Loucy (cell line): ENCODE measurements around the gene SRBD1.

Source experiments
- EZH2phosphoT487 ChIP-seq: fragments of 200-600 bp; IDR thresholded peaks from 2 replicates; pipeline ENCODE4 v1.6.1; 2018; ENCODE audit warnings: antibody characterized with exemption, mild to moderate bottlenecking, moderate library complexity, borderline replicate concordance
- TF ChIP-seq, protein P1 (sequence below): fragments of 200-600 bp; sonication (generic); conservative IDR thresholded peaks from 2 replicates; pipeline ENCODE4 v1.5.1; 2014; ENCODE audit warnings: mild to moderate bottlenecking, antibody characterized with exemption, low read length

DNA sequence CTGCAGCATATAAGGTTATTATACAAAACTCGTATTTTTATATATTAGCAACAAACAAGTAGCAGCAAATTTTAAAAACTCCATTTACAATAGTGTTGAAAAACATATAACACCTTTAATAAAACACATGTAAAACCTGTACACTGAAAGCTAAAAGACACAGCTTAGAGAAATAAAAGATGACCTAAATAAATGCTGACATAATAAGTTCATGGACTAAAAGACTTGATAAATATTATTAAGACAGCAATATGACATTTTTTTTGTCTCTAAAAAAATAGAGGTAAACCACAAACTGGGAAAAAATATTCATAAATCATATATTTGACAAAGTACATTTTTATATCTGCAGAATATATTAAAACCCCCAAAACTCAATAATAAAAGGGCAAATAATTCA lies 201.4 kb downstream of the SRBD1 start:
- TF ChIP-seq, protein P1, sequence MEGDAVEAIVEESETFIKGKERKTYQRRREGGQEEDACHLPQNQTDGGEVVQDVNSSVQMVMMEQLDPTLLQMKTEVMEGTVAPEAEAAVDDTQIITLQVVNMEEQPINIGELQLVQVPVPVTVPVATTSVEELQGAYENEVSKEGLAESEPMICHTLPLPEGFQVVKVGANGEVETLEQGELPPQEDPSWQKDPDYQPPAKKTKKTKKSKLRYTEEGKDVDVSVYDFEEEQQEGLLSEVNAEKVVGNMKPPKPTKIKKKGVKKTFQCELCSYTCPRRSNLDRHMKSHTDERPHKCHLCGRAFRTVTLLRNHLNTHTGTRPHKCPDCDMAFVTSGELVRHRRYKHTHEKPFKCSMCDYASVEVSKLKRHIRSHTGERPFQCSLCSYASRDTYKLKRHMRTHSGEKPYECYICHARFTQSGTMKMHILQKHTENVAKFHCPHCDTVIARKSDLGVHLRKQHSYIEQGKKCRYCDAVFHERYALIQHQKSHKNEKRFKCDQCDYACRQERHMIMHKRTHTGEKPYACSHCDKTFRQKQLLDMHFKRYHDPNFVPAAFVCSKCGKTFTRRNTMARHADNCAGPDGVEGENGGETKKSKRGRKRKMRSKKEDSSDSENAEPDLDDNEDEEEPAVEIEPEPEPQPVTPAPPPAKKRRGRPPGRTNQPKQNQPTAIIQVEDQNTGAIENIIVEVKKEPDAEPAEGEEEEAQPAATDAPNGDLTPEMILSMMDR, result no peak
- no peak for TF ChIP-seq EZH2phosphoT487
